MV-4-11 (cell line): Measurements from ENCODE around the gene ABCC3.

Source experiments
- DNase-seq: peaks from one replicate; lab custom pipeline; 2025; lab: John Stamatoyannopoulos, UW

The ABCC3 gene

DNA sequence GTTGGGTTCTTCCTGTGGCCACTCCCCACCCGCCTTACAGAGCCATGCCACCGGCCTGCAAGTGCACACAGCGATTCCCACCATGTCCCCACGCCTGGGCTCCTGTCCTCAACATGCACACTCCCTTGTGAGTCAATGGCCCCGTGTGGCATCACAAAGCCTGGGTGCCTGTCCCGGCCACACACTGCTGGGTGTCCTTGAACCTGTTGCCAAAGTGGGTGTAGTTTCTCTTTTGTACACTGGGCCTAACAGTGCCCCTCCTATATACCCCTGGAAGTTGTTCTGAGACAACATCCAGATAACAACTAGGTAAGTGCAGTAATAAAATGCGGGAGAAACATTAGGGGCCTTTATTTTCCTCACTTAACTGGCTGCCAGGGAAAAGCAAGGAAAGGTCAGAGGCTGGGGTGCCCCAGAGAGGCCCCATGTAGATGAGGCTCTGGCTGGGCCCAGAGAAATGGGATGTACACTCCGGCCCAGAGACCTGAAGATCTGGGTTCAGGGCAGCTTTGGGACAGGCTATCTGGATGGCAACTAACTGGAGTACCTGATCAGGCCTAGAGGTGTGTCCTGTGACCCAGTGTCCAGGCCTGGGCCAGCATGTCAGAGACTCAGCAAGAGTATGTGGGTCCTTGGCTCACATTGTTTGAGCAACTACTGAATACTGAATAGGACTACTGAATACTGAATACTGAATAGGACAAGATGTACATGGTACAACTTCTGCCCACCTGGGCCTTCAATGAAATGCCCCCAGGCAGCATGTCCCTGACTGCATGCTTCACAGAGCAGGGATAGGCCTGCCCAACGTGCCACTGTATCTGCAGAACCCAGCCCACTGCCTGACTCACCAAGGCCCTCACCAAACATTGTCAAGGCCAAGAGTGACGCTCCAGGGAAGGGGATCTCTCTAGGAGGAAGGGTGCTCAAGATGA, 8.3 kb downstream of the ABCC3 start:
- no peak for DNase-seq

DNA sequence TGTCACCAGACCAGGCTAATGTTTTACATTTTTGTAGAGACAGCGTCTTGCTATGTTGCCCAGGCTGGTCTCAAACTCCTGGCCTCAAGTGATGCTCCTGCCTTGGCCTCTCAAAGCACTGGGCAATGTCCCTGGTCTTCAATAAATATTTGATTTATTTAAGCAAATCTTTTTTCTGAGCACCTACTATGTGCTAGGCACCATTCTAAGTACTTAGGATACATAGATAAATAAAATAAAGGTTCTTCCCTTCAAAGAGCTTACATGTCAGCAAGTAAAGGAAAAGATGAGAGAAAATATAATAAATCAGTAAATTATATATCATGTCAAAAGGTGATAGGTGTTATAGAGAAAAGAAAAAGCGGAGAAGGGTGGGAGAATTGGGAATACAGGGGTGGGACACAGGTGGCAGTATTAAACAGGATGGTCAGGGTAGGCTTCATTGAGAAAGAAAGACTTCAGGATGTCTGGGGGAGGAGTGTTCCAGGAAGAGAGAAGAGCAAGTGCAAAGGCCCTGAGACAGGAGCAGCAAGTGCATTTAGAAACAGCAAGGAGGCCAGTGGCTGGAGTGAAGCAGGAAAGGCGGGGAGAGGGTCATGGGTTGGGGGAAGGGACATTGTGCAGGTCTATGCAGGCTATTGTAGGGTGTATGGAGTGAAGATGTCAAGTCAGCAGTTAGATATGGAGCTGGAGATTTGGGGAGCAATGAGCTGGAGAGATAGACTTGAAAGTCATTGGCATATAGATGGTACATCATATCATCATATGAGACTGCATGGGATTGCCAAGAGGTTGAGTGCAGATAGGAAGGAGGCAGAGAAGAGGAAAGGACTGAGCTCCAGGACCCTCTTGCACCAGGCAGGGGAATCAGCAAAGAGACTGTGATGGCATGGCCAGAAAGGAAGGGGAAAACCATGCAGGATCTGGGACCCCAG, 11.3 kb downstream of the ABCC3 start:
- no peak for DNase-seq

DNA sequence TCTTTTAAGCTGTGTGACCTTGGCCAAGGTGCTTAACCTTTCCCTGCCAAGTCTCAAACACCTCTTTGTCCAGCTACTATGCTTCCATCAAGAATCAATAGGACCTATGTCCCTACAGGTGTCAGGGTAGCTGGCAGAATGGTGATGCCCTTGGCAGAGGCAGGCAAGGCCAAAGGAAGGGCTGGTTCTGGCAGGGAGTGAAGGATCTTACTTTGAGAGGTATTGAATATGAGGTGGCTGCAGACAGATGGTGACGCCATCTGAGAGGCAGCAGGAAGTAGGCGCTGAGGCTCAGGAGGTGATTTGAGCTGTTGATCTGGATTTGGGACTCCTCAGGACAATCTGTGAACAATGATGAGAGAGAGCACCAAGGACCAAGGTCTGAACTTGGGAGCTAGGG, 12.5 kb downstream of the ABCC3 start:
- DNase-seq: no peak

DNA sequence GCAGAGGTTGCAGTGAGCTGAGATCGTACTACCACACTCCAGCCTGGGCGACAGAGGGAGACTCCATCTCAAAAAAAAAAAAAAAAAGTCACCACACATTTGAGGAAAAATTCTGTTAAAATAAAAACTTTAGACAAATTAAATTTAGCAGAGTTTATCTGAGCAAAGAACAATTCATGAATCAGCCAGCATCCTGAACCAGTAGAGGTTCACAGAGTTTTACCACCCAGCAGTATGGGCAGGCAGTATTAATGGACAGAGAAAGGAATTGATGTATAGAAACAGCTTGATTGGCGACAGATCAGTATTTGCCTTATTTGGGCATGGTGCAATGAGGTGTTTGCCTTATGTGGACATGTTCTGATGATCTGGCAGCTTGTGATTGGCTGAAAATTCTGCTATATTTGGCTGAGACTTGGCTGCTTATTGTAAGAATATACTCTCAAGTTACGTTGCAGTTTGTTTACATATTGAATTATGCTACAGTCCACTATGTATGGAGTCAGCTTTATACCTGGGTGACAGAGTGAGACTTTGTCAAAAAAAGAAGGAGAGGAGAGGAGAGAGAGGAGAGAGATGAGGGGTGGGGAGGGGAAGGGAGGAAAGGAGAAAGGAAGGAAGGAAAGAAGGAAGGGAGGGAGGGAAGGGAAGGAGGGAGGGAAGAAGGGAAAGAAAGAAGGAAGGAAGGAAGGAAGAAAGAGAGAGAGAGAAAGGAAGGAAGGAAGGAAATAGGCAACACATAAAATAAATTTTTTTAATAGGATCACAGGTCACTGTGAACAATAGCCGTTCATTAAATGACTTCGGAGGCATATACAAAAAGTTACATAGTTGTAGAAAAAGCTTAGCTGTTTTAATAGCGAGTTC, 14.6 kb downstream of the ABCC3 start:
- no peak for DNase-seq

DNA sequence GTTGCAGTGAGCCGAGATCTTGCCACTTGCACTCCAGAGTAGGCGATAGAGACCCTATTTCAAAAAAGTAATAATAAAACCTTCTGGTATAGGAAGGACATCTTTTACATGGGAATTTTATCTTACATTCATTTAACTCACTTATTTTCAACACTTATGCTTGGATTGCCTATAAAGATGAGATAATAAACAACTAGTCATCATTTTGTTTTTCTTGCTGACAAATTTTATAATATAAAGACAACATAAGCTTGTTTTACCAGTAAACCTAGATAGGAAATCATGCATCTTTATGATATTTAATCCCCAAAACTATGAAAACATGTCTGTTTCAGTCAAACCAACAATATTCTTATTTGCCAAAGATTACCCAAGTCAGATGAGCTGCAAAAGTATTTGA, 17.0 kb downstream of the ABCC3 start:
- DNase-seq: no peak

DNA sequence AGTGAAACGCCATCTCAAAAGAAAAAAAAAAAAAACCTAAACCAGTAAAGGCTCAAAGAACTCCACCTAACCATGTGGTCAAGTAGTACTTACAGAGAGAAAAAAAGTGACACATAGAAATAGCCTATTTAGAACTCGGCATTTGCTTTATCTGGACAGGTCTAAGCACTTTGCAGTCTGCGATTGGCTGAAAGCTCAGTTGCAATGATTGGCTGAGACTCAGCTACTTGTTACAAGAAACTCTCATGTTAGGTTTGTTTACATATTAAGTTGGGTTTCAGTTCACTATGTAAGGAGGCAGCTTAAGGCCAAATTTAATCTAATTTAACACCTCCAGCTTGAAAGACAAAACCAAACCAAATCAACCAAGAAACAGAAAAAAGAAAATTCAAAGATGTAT, 19.1 kb downstream of the ABCC3 start:
- no peak for DNase-seq

DNA sequence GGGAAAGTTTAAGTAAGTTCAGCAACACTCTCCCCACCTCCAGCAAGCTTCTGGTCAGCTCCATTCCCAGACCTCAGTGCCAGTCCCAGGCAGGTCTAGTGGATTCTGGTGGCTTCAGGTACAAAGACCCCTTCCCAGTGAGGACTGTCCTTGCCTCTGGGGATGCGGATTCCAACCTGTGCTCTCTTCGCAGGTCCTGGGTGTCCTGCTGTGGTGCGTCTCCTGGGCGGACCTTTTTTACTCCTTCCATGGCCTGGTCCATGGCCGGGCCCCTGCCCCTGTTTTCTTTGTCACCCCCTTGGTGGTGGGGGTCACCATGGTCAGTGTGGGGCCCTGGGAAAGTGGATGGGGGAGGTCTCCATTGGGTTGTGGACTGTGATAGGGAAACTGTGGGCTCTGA, 21.8 kb downstream of the ABCC3 start:
- DNase-seq: no peak

DNA sequence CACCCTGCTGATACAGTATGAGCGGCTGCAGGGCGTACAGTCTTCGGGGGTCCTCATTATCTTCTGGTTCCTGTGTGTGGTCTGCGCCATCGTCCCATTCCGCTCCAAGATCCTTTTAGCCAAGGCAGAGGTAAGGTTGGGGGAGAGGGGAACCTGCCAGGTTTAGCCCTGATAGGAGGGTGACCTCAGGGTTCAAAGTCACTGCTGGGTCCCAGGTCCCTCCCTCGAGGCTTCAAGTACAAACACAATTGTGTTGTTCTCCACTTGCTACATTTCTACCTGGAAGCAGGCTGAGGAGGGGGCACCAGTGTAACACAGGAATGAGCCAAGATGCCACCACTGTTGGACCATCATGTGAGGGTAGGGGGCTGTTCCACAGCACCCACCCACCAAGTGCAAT, 22.4 kb downstream of the ABCC3 start:
- no peak for DNase-seq

DNA sequence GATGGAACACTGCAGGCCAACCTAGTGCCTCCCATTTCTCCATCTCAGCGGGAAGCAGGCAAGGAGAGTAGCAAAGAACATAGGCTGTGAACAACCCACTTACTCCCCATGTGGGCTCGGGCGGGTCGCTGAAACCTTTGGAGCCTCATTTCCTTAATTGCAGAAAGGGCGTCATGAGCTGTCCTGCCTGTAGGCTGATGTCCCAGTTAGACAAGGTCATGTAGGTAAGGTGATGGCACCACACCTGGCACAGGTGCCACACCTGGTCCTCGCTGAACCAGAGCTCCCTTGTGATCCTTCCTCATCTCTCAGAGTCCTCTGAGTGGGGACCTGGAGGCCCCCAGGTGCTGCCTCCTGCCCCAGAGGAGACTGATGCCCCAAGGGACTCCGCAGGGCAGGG, 22.9 kb downstream of the ABCC3 start:
- DNase-seq: no peak

DNA sequence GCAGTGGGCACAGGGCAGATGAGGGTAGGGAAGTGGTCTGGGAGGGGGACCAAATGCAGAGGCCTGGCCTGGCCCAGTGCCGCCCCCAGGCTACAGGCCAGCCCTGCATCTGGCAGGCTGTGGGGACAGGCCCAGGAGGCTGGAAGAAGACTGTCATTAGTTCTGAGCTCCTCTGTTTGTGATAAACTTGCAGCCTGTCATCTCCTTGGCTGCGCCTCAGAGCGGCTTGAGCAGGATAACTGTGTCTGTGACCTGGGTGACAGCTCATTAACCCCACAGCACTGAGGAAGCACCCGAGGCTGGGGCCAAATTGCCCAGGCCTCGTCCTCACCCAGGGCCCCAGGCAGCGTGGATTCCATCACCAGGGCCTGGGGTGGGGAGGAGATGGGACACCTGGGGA, 23.9 kb downstream of the ABCC3 start:
- DNase-seq: no peak

DNA sequence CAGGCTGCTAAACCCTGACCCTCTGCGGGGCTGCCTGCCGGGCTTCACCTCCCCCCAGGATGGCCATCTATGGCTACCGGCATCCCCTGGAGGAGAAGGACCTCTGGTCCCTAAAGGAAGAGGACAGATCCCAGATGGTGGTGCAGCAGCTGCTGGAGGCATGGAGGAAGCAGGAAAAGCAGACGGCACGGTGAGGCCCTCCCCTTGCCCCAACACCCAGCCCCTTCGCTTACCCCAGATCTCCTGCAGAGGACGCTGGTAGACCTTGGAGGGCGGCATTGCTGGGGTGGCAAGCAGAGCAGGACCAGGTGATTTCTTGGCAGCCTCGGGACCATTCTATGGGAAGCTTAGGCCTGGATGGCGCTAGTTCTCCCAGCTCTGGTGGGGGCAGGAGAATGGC, 24.5 kb downstream of the ABCC3 start:
- no peak for DNase-seq

DNA sequence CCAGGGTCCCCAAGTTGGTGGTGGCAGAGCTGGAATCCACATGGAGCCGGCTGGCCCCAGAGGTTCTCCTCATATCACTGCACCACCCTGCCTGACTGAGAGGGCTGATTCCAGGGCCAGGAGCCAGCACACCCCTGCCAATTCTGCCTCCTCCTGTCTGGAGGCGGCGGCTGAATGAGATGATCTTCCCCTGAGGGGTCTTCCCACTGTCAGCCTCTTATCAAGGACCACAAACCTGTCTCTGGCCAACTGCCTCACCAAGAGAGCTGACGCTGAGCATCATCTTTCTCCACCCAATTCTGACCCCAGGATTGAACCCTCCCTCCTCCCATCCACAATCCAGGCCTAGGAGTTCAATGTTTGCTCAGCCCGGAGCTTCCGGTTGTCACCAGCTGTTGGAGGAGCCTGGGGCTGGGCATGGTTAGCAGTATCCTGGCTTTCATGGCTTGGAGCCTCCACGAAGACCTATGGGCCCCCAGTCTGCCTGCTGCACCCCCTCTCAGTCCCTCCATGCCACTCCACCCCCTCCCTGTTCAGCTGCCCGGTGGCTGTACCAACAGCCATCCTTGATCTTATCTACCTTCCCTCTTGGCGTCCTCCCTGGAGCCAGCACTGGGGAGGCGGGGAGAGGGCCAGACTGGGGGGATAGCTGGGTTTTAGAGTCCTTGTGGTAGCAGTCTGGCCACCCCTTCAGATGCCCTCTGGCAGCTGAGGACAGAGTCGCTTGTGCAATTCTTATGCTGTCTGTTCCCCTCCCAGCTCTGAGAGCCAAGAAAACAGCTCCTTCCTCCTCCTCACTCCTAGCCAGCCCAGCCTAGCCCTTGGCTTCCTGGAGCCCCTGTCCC, 25.6 kb downstream of the ABCC3 start:
- no peak for DNase-seq

DNA sequence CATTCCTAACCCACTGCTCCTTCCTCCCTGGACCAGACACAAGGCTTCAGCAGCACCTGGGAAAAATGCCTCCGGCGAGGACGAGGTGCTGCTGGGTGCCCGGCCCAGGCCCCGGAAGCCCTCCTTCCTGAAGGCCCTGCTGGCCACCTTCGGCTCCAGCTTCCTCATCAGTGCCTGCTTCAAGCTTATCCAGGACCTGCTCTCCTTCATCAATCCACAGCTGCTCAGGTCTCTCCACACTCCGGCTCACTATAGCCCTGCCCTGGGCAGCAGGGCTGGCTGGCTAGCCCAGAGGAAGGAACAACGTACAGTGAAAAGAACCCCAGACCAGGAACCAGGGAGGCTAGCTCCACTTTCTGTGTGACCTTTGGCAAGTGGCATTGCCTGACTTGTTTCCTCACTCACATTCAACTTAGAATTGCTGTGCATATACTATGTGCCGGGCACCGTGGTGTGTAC, 26.2 kb downstream of the ABCC3 start:
- no peak for DNase-seq

DNA sequence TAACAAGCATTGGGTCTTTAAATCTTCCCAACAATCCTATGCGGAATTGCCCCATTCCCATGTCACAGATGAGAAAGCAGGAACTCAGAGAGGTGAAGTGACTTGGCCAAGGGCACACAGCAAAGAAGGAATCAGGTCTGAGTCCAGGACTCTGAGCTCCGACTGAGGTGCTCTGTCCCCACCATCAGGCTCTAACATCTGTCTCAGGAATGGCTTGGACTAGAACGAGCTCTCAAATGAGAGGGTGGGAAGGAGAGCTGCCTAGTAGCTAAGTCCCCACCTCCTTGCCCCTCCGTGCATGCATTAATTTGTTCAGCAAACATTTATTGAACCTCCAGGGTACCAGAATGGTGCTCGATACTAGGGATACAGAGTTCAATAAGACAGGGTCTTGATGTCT, 26.7 kb downstream of the ABCC3 start:
- no peak for DNase-seq

DNA sequence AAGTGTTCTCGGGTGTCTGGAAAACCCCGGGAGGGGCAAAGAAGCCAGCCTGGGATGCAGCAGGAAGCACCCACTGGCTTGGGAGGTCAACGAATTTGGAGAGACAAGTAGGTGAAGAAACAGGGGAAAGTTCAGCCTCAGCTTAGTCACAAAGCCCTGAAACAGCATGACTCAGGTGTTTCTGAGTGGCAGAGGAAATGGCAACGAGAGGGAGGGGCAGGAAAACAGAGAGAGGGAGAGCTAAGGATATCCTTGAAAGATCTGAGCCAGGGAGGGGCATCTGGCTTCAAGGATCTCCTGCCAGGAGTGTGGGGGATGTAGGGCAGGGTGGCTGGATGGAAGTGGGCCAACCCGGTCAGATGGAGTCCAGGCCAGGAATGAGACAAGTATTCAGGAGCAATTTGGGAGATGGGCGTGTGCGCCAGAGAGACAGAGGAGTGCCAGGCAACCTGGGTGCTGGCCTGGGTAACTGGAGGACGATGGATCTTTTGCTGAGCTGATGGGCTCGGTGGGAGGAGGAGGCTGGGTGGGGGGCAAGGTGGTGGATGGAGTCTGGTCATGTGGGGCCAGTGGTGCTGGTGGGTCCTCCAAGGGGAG, 27.2 kb downstream of the ABCC3 start:
- no peak for DNase-seq

DNA sequence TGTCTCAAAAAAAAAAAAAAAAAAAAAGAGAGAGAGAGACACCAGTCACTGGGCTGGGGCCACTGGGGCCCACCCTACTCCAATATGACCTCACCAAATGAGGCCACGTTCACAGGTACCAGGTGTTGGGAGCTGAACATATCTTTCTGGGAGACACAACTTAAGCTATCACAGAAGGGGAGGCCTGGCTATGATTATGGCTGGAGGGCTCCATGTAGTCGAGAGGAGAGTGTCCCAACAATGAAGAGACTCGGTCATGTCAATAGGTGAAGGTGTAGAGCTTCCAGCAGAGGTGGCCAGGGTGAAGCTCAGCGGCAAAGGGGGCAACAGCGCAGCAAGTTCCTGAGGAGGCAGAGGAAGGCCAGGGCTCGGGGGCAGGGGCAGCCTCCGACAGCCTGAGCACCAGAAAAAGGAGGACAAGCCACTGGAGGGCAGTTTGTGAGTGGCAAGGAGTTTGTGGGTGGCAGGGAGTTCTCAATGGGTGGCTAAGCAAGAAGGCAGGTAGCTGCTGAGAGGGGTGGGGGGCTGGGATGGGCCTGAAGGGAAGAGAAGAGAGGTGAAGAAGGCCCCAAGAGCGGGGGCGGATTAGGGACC, 28.0 kb downstream of the ABCC3 start:
- no peak for DNase-seq

DNA sequence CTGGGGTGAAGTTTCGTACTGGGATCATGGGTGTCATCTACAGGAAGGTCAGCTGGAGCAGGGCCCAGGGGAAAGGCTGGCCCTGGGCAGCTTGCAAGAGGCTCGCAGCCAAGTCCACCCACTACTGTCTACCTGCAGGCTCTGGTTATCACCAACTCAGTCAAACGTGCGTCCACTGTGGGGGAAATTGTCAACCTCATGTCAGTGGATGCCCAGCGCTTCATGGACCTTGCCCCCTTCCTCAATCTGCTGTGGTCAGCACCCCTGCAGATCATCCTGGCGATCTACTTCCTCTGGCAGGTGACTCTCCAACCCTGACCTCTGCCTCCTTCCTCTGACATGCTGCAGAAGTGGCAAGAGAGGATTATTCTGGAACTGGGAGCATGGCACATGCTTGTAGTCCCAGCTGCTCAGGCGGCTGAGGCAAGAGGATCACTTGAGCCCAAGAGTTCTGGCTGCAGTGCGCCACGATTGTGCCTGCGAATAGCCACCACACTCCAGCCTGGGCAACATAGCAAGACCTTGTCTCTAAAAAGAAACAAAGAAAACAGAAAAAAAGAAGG, 29.2 kb downstream of the ABCC3 start:
- DNase-seq: no peak

DNA sequence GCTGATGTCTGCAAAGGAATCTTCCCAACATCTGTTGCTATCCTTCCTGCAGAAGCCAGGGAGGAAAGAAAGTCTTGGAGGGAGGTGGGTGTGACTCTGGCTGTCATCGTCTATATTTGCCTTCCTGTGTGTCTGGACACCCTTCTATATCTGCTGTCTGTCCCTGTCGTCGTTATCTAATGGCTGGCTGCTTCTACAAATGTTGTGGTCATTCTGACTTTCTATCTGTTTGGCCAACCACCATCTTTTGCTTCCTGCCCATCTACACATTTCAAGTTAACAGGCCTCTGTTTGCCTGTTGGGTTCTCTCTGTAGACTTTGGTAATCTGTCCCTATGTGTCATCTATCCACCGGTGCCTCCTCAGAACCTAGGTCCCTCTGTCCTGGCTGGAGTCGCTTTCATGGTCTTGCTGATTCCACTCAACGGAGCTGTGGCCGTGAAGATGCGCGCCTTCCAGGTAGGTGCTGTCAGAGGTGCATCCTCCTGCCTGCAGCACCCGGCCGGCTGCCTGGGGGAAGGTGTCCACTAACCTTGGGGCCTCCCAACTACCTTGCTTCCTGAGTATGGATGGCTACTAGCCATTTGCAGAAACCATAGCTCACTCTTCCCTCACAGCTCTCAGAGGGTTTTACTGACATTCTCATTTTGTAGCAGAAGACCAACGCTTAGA, 30.2 kb downstream of the ABCC3 start:
- DNase-seq: no peak

DNA sequence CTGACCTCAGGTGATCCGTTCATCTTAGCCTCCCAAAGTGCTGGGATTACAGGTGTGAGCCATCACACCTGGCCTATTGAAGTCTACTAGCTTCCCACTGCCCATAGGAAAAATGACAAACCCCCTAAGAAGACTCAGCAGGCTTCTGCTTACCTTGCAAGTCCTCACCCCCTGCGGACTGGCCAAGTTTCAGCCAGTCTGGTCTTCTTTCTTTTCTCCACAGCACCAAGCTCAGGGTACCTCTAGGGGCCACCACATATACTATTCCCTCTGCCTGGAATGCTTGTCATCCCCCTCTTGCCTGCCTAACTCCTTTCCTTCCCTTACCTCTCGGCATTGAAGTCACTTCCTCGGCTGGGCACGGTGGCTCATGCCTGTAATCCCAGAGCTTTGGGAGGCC, 31.2 kb downstream of the ABCC3 start:
- DNase-seq: no peak
